Spleen (tissue), 7 donors: ENCODE data around the gene SLC44A1.

ENCODE experiments used
- POLR2A ChIP-seq, 3 donors: fragments of 450-650 bp; IDR thresholded peaks; one replicate each; pipeline ENCODE4 v1.5.1; 2017; ENCODE audit warnings: antibody characterized with exemption in 3 of 3, mild to moderate bottlenecking in 1 of 3
- TF ChIP-seq, protein P1 (sequence below), 11 experiments: fragments of 200-600 bp in 7 of 11; fragments of 450-650 bp in 4 of 11; sonication (generic) in 4 of 11; IDR thresholded peaks in 8 of 11; conservative IDR thresholded peaks in 3 of 11; 1 replicate in 7 of 11; 2 replicates in 4 of 11; pipeline versions ENCODE4 v1.4.0 to v1.8.0; 2016 to 2021; ENCODE audit warnings: antibody characterized with exemption in 11 of 11, inconsistent platforms in 4 of 11, mild to moderate bottlenecking in 1 of 11
- donor health status: DM: no; HTN: no; CAD: no; lungs with moderate emphysema.
- donor health status: DM: no; HTN: no; CAD: no.
- donor health status: DM: no; HTN: no; CAD: no.

GRCh38 chr9:105475302-105475701 lies 230.9 kb downstream of the SLC44A1 start:
- no peak for TF ChIP-seq POLR2A (IDR thresholded peaks at IDR 0.05)
- TF ChIP-seq, protein P1, sequence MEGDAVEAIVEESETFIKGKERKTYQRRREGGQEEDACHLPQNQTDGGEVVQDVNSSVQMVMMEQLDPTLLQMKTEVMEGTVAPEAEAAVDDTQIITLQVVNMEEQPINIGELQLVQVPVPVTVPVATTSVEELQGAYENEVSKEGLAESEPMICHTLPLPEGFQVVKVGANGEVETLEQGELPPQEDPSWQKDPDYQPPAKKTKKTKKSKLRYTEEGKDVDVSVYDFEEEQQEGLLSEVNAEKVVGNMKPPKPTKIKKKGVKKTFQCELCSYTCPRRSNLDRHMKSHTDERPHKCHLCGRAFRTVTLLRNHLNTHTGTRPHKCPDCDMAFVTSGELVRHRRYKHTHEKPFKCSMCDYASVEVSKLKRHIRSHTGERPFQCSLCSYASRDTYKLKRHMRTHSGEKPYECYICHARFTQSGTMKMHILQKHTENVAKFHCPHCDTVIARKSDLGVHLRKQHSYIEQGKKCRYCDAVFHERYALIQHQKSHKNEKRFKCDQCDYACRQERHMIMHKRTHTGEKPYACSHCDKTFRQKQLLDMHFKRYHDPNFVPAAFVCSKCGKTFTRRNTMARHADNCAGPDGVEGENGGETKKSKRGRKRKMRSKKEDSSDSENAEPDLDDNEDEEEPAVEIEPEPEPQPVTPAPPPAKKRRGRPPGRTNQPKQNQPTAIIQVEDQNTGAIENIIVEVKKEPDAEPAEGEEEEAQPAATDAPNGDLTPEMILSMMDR (IDR thresholded peaks at IDR 0.05 in 8 of 11, conservative IDR thresholded peaks at IDR 0.05 in 3 of 11), result peak in 1 of 11 experiments; percentile 7
